Measurements from ENCODE around the gene RAB35.

RAB35 gene

GRCh38 chr12:120126635-120127005 is 10.1 kb upstream of the RAB35 start:
- TF ChIP-seq CTCF (IDR thresholded peaks at IDR 0.05; ENCODE audit: low read depth, low read length) = no peak
- no peak overlapping the region for H3K4me3 ChIP-seq (replicated peaks in 1 of 2; ENCODE audit: low read depth in 2 of 2, low read length in 2 of 2)
- DNase-seq (ENCODE audit: low read depth in 2 of 2) = peak; percentile 49 to 86

- TF ChIP-seq CTCF (IDR thresholded peaks at IDR 0.05; ENCODE audit: low read depth, low read length) = no peak
- H3K4me3 ChIP-seq (replicated peaks in 1 of 2; ENCODE audit: low read depth in 2 of 2, low read length in 2 of 2) = no peak overlapping the region
- peak in 1 of 2 donors; percentile 38 for DNase-seq (ENCODE audit: low read depth in 2 of 2)
These were observed 9.5 kb upstream of the RAB35 start for GRCh38 chr12:120125792-120126634.

- no peak overlapping the region for H3K4me3 ChIP-seq (replicated peaks in 1 of 2; ENCODE audit: low read depth in 2 of 2, low read length in 2 of 2)
- no peak for DNase-seq (ENCODE audit: low read depth in 2 of 2)
- TF ChIP-seq CTCF (IDR thresholded peaks at IDR 0.05; ENCODE audit: low read depth, low read length) = no peak
These were observed 8.5 kb upstream of the RAB35 start for GRCh38 chr12:120125029-120125428.

DNA sequence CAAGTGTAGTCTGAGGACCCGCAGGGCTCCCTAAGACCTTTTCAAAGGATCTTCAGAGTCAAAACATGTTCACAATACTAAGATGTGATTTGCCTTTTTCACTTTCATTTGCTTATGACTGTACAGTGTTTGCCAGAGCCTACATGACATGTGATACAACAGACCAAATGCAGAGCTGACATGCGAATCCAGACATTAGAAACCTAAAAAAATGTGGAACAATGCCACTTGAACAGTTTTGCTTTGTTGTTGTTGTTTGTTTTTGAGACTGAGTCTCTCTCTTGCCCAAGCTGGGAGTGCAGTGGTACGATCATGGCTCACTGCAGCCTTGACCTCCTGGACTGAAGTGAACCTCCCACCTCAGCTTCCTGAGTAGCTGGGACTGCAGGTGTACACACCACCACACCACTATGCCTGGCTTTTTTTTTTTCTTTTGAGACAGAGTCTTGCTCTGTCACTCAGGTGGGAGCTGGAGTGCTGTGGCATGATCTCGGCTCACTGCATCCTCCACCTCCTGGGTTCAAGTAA is 5.3 kb upstream of the RAB35 start:
- no peak for TF ChIP-seq CTCF (IDR thresholded peaks at IDR 0.05; ENCODE audit: low read depth, low read length)
- no peak overlapping the region for H3K4me3 ChIP-seq (replicated peaks in 1 of 2; ENCODE audit: low read depth in 2 of 2, low read length in 2 of 2)
- no peak for DNase-seq (ENCODE audit: low read depth in 2 of 2)

DNA sequence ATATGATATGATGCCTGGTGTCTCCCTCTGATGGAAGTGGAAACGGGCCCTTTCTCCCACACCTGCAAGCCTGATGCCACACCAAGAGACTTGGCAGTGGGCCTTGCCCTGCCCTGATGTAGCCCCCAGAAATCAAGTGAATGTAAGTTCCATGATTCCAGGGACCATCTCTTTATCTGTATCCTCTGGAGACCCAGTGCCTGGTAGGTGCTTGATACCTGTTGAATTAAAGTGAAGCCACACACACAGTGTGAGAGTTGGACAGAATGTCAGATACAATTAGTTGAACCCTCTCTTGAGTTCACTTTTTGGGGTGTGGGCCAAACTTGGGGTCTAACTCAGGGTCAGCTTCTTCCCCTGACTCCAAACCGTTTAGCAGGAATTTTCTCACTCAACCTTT is 4.8 kb upstream of the RAB35 start:
- TF ChIP-seq CTCF (IDR thresholded peaks at IDR 0.05; ENCODE audit: low read depth, low read length) = no peak
- no peak overlapping the region for H3K4me3 ChIP-seq (replicated peaks in 1 of 2; ENCODE audit: low read depth in 2 of 2, low read length in 2 of 2)
- DNase-seq (ENCODE audit: low read depth in 2 of 2) = no peak

GRCh38 chr12:120119271-120119973 is 2.9 kb upstream of the RAB35 start:
- H3K4me3 ChIP-seq (replicated peaks in 1 of 2; ENCODE audit: low read depth in 2 of 2, low read length in 2 of 2) = no peak overlapping the region
- no peak for TF ChIP-seq CTCF (IDR thresholded peaks at IDR 0.05; ENCODE audit: low read depth, low read length)
- peak in 1 of 2 donors; percentile 66 for DNase-seq (ENCODE audit: low read depth in 2 of 2)

Data from cardiac fibroblast (primary cell).